Measurements from ENCODE around the gene KAZN. TPM values are rescaled to one million over a fixed set of nuclear protein-coding genes. Genes with fewer than 3 reads are reported as not detected.

Gene KAZN
- polyA plus RNA-seq, 1 of the 3 experiments (the other 2 are of a cell fraction), result 6.8 TPM

- Histone ChIP-seq H3K9me3 (no peaks in the 10 kb centered on the region), H3K9ac (no peak overlapping the region), H2AFZ (ENCODE audit: low read depth) (no peak overlapping the region), H3F3A (replicated peaks; ENCODE audit: insufficient read depth) (no peaks in the 10 kb centered on the region), H3K36me3 (replicated peaks in 1 of 2; ENCODE audit: control insufficient read depth in 1 of 2, insufficient read depth in 2 of 2, low read length in 1 of 2) (no peaks in the 10 kb centered on the region), H3K27me3 (ENCODE audit: insufficient read depth) (no peaks in the 10 kb centered on the region), H3K4me1 (ENCODE audit: control insufficient read depth in 1 of 2, insufficient read depth in 2 of 2, low read depth in 1 of 2, low read length in 1 of 2) (peaks cover 0 to 15% of the 10 kb centered on the region in 2 experiments; a peak in 2 of 4 replicates), H3K27ac (ENCODE audit: low read depth in 2 of 2, low read length in 1 of 2) (no peak overlapping the region), H4K20me1 (ENCODE audit: insufficient read depth) (no peaks in the 10 kb centered on the region), H3K4me2 (no peak overlapping the region), H3K79me2 (ENCODE audit: insufficient read depth) (no peaks in the 10 kb centered on the region), H3K9me2 (no peaks in the 10 kb centered on the region), H3K4me3 (ENCODE audit: low read depth in 2 of 2, low read length in 1 of 2) (no peak overlapping the region)
- CTCF ChIA-PET, result interaction anchor here (1.3 to 3.6 kb wide), 3 partner anchors 13 to 40 kb away, joined by 3 to 20 read pairs (median 11); no protein-coding TSS in a partner anchor
- TF ChIP-seq POLR2AphosphoS5 (IDR thresholded peaks at IDR 0.05; ENCODE audit: low read depth, low read length) (no peak), SIN3A (IDR thresholded peaks at IDR 0.05; ENCODE audit: borderline replicate concordance, low read depth, low read length) (no peak), EP300 (IDR thresholded peaks at IDR 0.05; ENCODE audit: borderline replicate concordance in 1 of 2, low read depth in 1 of 2, low read length in 1 of 2) (no peak), JUND (IDR thresholded peaks at IDR 0.05) (no peak)
- 79% methylated on average over 5 of the region's 5 CpGs for WGBS (ENCODE audit: low lambda C conversion rate)
- no peak for DNase-seq
- POLR2A ChIA-PET, result no interaction called here
Measured at GRCh38 chr1:15113146-15113545, 514.7 kb downstream of the KAZN start.

- Histone ChIP-seq H3F3A (replicated peaks; ENCODE audit: insufficient read depth) (no peaks in the 10 kb centered on the region), H3K9me2 (no peaks in the 10 kb centered on the region), H4K20me1 (ENCODE audit: insufficient read depth) (no peaks in the 10 kb centered on the region), H2AFZ (ENCODE audit: low read depth) (no peak overlapping the region), H3K4me1 (ENCODE audit: control insufficient read depth in 1 of 2, insufficient read depth in 2 of 2, low read depth in 1 of 2, low read length in 1 of 2) (peaks cover 0 to 15% of the 10 kb centered on the region in 2 experiments; a peak in 2 of 4 replicates), H3K4me2 (no peak overlapping the region), H3K79me2 (ENCODE audit: insufficient read depth) (no peaks in the 10 kb centered on the region), H3K9me3 (no peaks in the 10 kb centered on the region), H3K36me3 (replicated peaks in 1 of 2; ENCODE audit: control insufficient read depth in 1 of 2, insufficient read depth in 2 of 2, low read length in 1 of 2) (no peaks in the 10 kb centered on the region), H3K4me3 (ENCODE audit: low read depth in 2 of 2, low read length in 1 of 2) (no peak overlapping the region), H3K27me3 (ENCODE audit: insufficient read depth) (no peaks in the 10 kb centered on the region), H3K27ac (ENCODE audit: low read depth in 2 of 2, low read length in 1 of 2) (no peak overlapping the region), H3K9ac (no peak overlapping the region)
- CTCF ChIA-PET, result interaction anchor here (1.2 to 1.9 kb wide), 3 partner anchors 13 to 15 kb away, joined by 3 to 8 read pairs (median 7); no protein-coding TSS in a partner anchor
- POLR2A ChIA-PET, result no interaction called here
- no peak for TF ChIP-seq USF1 (IDR thresholded peaks at IDR 0.05; ENCODE audit: borderline replicate concordance, low read depth)
- TF ChIP-seq GABPA (IDR thresholded peaks at IDR 0.05; ENCODE audit: low read depth), result no peak
- no peak for TF ChIP-seq EZH2phosphoT487 (IDR thresholded peaks at IDR 0.05; ENCODE audit: borderline replicate concordance, low read depth)
- no peak for TF ChIP-seq SIN3A (IDR thresholded peaks at IDR 0.05; ENCODE audit: borderline replicate concordance, low read depth, low read length)
- no peak for TF ChIP-seq CHD2 (IDR thresholded peaks at IDR 0.05; ENCODE audit: low read length, partially characterized antibody)
- no peak for TF ChIP-seq SMC3 (IDR thresholded peaks at IDR 0.05; ENCODE audit: low read depth, low read length)
- TF ChIP-seq TCF12 (IDR thresholded peaks at IDR 0.05), result no peak
- no peak for TF ChIP-seq RXRA (IDR thresholded peaks at IDR 0.05; ENCODE audit: borderline replicate concordance, low read depth)
- no peak for TF ChIP-seq REST (IDR thresholded peaks at IDR 0.05; ENCODE audit: low read depth, low read length)
- TF ChIP-seq FOSL2 (IDR thresholded peaks at IDR 0.05; ENCODE audit: borderline replicate concordance, low read depth), result no peak
- no peak for TF ChIP-seq NRF1 (IDR thresholded peaks at IDR 0.05; ENCODE audit: low read depth, low read length)
- no peak for TF ChIP-seq GATA2 (CRISPR knock-in tag; IDR thresholded peaks at IDR 0.05)
- no peak for TF ChIP-seq IRF3 (IDR thresholded peaks at IDR 0.05; ENCODE audit: low read depth, low read length)
- DNase-seq, result no peak
- 87% methylated on average over 8 of the region's 13 CpGs for WGBS (ENCODE audit: low lambda C conversion rate)
Measured at GRCh38 chr1:15114884-15115283, 516.4 kb downstream of the KAZN start.
